GM21367 (cell line): ENCODE measurements around the gene ZNF157.
A peak's percentile ranks its signal among the peaks of the same experiment; 100 is the strongest.
"Not testable (repeated sequence)": the region's sequence is repeated elsewhere in the genome, so short reads cannot be mapped to it uniquely, and the experiment has no call there.

ENCODE experiments used
- ATAC-seq: cut with Tn5 transposase; IDR thresholded peaks from one replicate; pipeline ENCODE4 v1.9.1; 2021; ENCODE audit not compliant: unreplicated experiment

Gene ZNF157

GRCh38 chrX:47370278-47370677 lies at the start of gene ZNF157:
TSS of gene ZNF157 (plus strand) at chrX:47370578. CDS start at chrX:47370669, 91 bp downstream.
- no peak for ATAC-seq

- no peak for ATAC-seq
Observed at GRCh38 chrX:47321386-47321785, 49.0 kb upstream of the ZNF157 start.

- no peak for ATAC-seq
Observed at GRCh38 chrX:47321823-47322371, 48.5 kb upstream of the ZNF157 start.

GRCh38 chrX:47327902-47328301 lies 42.5 kb upstream of the ZNF157 start:
- ATAC-seq, result no peak

- ATAC-seq, result not testable (repeated sequence)
Observed at GRCh38 chrX:47332729-47333128, 37.6 kb upstream of the ZNF157 start.

- no peak for ATAC-seq
Observed at GRCh38 chrX:47351706-47352105, 18.7 kb upstream of the ZNF157 start.

GRCh38 chrX:47358387-47359065 lies 11.9 kb upstream of the ZNF157 start:
- no peak for ATAC-seq

- no peak for ATAC-seq
Observed at GRCh38 chrX:47360423-47361179, 9.8 kb upstream of the ZNF157 start.

- ATAC-seq, result peak; percentile 85
Observed at GRCh38 chrX:47361538-47362511, 8.6 kb upstream of the ZNF157 start.

- no peak for ATAC-seq
Observed at GRCh38 chrX:47366041-47366722, 4.2 kb upstream of the ZNF157 start.

GRCh38 chrX:47373198-47373597 lies 2.8 kb downstream of the ZNF157 start:
- no peak for ATAC-seq

GRCh38 chrX:47380268-47380667 lies 9.9 kb downstream of the ZNF157 start:
- ATAC-seq, result no peak

GRCh38 chrX:47380837-47381236 lies 10.5 kb downstream of the ZNF157 start:
- not testable (repeated sequence) for ATAC-seq

GRCh38 chrX:47384502-47384901 lies 14.1 kb downstream of the ZNF157 start:
- no peak for ATAC-seq

- no peak for ATAC-seq
Observed at GRCh38 chrX:47390780-47391179, 20.4 kb downstream of the ZNF157 start.

GRCh38 chrX:47413179-47413594 lies 42.8 kb downstream of the ZNF157 start:
- no peak for ATAC-seq

GRCh38 chrX:47420265-47420664 lies 49.9 kb downstream of the ZNF157 start:
- no peak for ATAC-seq

- ATAC-seq, result no peak
Observed at GRCh38 chrX:47420962-47421361, 50.6 kb downstream of the ZNF157 start.

GRCh38 chrX:47422444-47422843 lies 52.1 kb downstream of the ZNF157 start:
- no peak for ATAC-seq

- no peak for ATAC-seq
Observed at GRCh38 chrX:47430925-47431324, 60.5 kb downstream of the ZNF157 start.
